ENCODE results near the gene NDUFAF2. TPM values are rescaled to one million over a fixed set of nuclear protein-coding genes. Genes with fewer than 3 reads are reported as not detected.

The NDUFAF2 gene
- total and polyA plus RNA-seq, 2 of the 8 experiments (the other 6 are each of a cell fraction or from before 2014, with no cell fraction given) = 10.7 to 46.5 TPM

GRCh38 chr5:61009907-61010306 lies 64.9 kb downstream of the NDUFAF2 start:
- Histone ChIP-seq H3K27ac (ENCODE audit: low read depth, low read length) (no peak overlapping the region), H3K27me3 (replicated peaks in 1 of 4; ENCODE audit: control insufficient read depth in 3 of 4, extremely low read depth in 1 of 4, insufficient read depth in 3 of 4, low read length in 3 of 4) (no peaks in the 10 kb centered on the region), H3K18ac (ENCODE audit: extremely low read depth, low read length) (no peak overlapping the region), H2BK12ac (ENCODE audit: low read depth, low read length) (no peak overlapping the region), H2BK5ac (ENCODE audit: low read depth, low read length) (no peak overlapping the region), H2BK120ac (replicated peaks; ENCODE audit: low read depth, low read length) (no peak overlapping the region), H3K4me3 (ENCODE audit: extremely low read depth in 1 of 4, insufficient read depth in 2 of 4, low read depth in 3 of 4, low read length in 4 of 4) (no peak overlapping the region), H3K4me1 (replicated peaks in 1 of 4; ENCODE audit: control insufficient read depth in 3 of 4, insufficient read depth in 4 of 4, low read length in 3 of 4) (no peaks in the 10 kb centered on the region), H3K14ac (ENCODE audit: insufficient read length) (no peak overlapping the region), H3K9ac (replicated peaks in 1 of 4; ENCODE audit: extremely low read depth in 1 of 4, low read depth in 3 of 4, low read length in 3 of 4) (no peak overlapping the region), H2BK20ac (ENCODE audit: low read length) (no peak overlapping the region), H3K56ac (replicated peaks; ENCODE audit: insufficient read length, low read depth, low read length) (no peak overlapping the region), H3K23me2 (ENCODE audit: low read depth, low read length) (no peaks in the 10 kb centered on the region), H4K8ac (ENCODE audit: extremely low read depth, insufficient read depth, low read length) (no peak overlapping the region), H2AK5ac (ENCODE audit: low read depth, low read length) (no peak overlapping the region), H3K36me3 (ENCODE audit: control insufficient read depth in 2 of 4, insufficient read depth in 4 of 4, low read length in 3 of 4) (no peaks in the 10 kb centered on the region), H3K79me2 (ENCODE audit: control insufficient read depth in 1 of 2, insufficient read depth in 2 of 2, low read length in 2 of 2) (peaks cover 0 to 4% of the 10 kb centered on the region in 2 experiments; a peak in 1 of 4 replicates), H2AFZ (ENCODE audit: low read length) (no peak overlapping the region), H3K23ac (ENCODE audit: insufficient read length) (no peak overlapping the region), H3K4me2 (ENCODE audit: insufficient read depth in 1 of 2, low read depth in 2 of 2, low read length in 2 of 2) (no peak overlapping the region), H3K79me1 (ENCODE audit: low read depth, low read length) (no peaks in the 10 kb centered on the region; the same call in 1 of the 2 replicates), H4K91ac (replicated peaks; ENCODE audit: insufficient read length, low read length) (no peak overlapping the region), H4K20me1 (replicated peaks in 1 of 2; ENCODE audit: control insufficient read depth in 1 of 2, insufficient read depth in 2 of 2, low read length in 2 of 2) (no peaks in the 10 kb centered on the region), H2BK15ac (ENCODE audit: low read length) (no peak overlapping the region), H3K4ac (replicated peaks; ENCODE audit: insufficient read length, low read depth, low read length) (no peak overlapping the region), H4K5ac (ENCODE audit: insufficient read length, low read depth, low read length) (no peak overlapping the region), H3K9me3 (ENCODE audit: insufficient read depth in 2 of 2, low read depth in 1 of 2, low read length in 1 of 2) (no peaks in the 10 kb centered on the region)
- TF ChIP-seq EP300 (IDR thresholded peaks at IDR 0.05; ENCODE audit: borderline replicate concordance in 1 of 2, low read depth in 2 of 2, low read length in 2 of 2) = no peak
- TF ChIP-seq ZNF274 (IDR thresholded peaks at IDR 0.05; ENCODE audit: borderline replicate concordance, extremely low read depth, low read length) = no peak
- no peak for TF ChIP-seq KDM5A (IDR thresholded peaks at IDR 0.05; ENCODE audit: low read length)
- TF ChIP-seq MAFK (IDR thresholded peaks at IDR 0.05; ENCODE audit: low read depth, low read length) = no peak
- no peak for TF ChIP-seq TCF12 (IDR thresholded peaks at IDR 0.05; ENCODE audit: low read depth, low read length)
- TF ChIP-seq E2F6 (IDR thresholded peaks at IDR 0.05) = no peak
- no peak for TF ChIP-seq POU5F1 (IDR thresholded peaks at IDR 0.05; ENCODE audit: low read depth, low read length)
- TF ChIP-seq GABPA (IDR thresholded peaks at IDR 0.05; ENCODE audit: borderline replicate concordance, insufficient read depth, low read length) = no peak
- TF ChIP-seq SP1 (IDR thresholded peaks at IDR 0.05; ENCODE audit: low read depth, low read length) = no peak
- DNase-seq (ENCODE audit: low read depth in 1 of 2, low spot score in 2 of 2) (no peak), FAIRE-seq (no peak)
- CTCF ChIA-PET (ENCODE audit: partially characterized antibody) = interaction anchor here (0.6 to 3.4 kb wide), 21 partner anchors 8 to 1199 kb away, joined by 3 to 28 read pairs (median 3); no protein-coding TSS in a partner anchor
- POLR2A ChIA-PET (ENCODE audit: partially characterized antibody) = no interaction called here
